ENCODE measurements around the gene ACSF3.

- TF ChIP-seq POLR2A (IDR thresholded peaks at IDR 0.05) (no peak), CTCF (IDR thresholded peaks at IDR 0.05 in 4 of 5, conservative IDR thresholded peaks at IDR 0.05 in 1 of 5) (no peak)
These were observed 24.9 kb downstream of the ACSF3 start for GRCh38 chr16:89118361-89119165.

All from gastrocnemius medialis (tissue), 4 donors.